ENCODE data around the gene CHD3.
A peak's percentile ranks its signal among the peaks of the same experiment; 100 is the strongest.

The CHD3 gene

GRCh38 chr17:7854851-7855659, 33.5 kb upstream of the CHD3 start, which contains the start of gene TMEM88:
Gene TMEM88, plus strand, starts transcription at chr17:7855066. Its CDS starts 9 bp downstream, at chr17:7855075.
- no peak within 1 kb of the TSS for H3K9ac ChIP-seq
- H3K27ac ChIP-seq: no peak within 1 kb of the TSS

DNA sequence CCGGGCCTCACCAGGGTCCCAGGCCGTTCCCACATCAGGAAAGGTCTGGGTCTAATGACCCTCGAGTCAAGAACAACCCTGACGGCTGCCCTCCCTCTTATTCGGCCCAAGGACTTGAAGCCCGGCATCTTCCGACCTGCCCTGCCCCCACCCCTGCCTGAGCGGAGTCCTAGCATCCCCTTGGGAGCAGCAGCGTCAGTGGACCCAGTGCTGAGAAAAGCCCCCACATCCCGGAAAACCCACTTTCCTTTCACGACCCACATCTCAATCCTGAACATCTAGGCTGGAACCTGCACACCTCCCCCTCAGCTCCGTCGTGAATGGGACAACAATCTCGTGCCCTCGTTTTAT, 33.0 kb upstream of the CHD3 start:
- peak overlapping the region; percentile 9; the same call in 1 of the 2 replicates for H3K4me2 ChIP-seq
- H2AFZ ChIP-seq (ENCODE audit: low read depth): no peak overlapping the region
- no peaks in the 10 kb centered on the region for H3K36me3 ChIP-seq (ENCODE audit: insufficient read depth)
- H3K27ac ChIP-seq: no peak overlapping the region
- no peak overlapping the region for H3K9ac ChIP-seq
- H3K27me3 ChIP-seq (ENCODE audit: insufficient read depth, low read depth): no peaks in the 10 kb centered on the region
- no peaks in the 10 kb centered on the region for H4K20me1 ChIP-seq (ENCODE audit: insufficient read depth)
- TF ChIP-seq CTCF (conservative IDR thresholded peaks at IDR 0.05; ENCODE audit: low read depth, low read length): no peak
- H3K4me3 ChIP-seq (IDR thresholded peaks at IDR 0.05; ENCODE audit: insufficient read depth, low read depth, low read length): no peak overlapping the region
- no peaks in the 10 kb centered on the region for H3K4me1 ChIP-seq (ENCODE audit: low read depth, poor library complexity, severe bottlenecking)
- H3K79me2 ChIP-seq (ENCODE audit: insufficient read depth, low read depth): no peaks in the 10 kb centered on the region

More at GRCh38 chr17:7854851-7855659, 33.5 kb upstream of the CHD3 start, which contains the start of gene TMEM88:
- no peak within 1 kb of the TSS for H2AFZ ChIP-seq (ENCODE audit: low read depth)
- peak within 1 kb of the TSS; percentile 9; the same call in 1 of the 2 replicates for H3K4me2 ChIP-seq
- H4K20me1 ChIP-seq (ENCODE audit: insufficient read depth): no peaks in the 10 kb centered on the region
- H3K79me2 ChIP-seq (ENCODE audit: insufficient read depth, low read depth): no peaks in the 10 kb centered on the region
- no peaks in the 10 kb centered on the region for H3K4me1 ChIP-seq (ENCODE audit: low read depth, poor library complexity, severe bottlenecking)
- no peak within 1 kb of the TSS for H3K4me3 ChIP-seq (IDR thresholded peaks at IDR 0.05; ENCODE audit: insufficient read depth, low read depth, low read length)
- no peaks in the 10 kb centered on the region for H3K36me3 ChIP-seq (ENCODE audit: insufficient read depth)
- no peaks in the 10 kb centered on the region for H3K27me3 ChIP-seq (ENCODE audit: insufficient read depth, low read depth)
- TF ChIP-seq CTCF (conservative IDR thresholded peaks at IDR 0.05; ENCODE audit: low read depth, low read length): no peak

GRCh38 chr17:7856011-7856810, 32.4 kb upstream of the CHD3 start:
- H3K4me3 ChIP-seq (IDR thresholded peaks at IDR 0.05; ENCODE audit: insufficient read depth, low read depth, low read length): no peak overlapping the region
- no peaks in the 10 kb centered on the region for H3K27me3 ChIP-seq (ENCODE audit: insufficient read depth, low read depth)
- TF ChIP-seq CTCF (conservative IDR thresholded peaks at IDR 0.05; ENCODE audit: low read depth, low read length): no peak
- no peaks in the 10 kb centered on the region for H3K4me1 ChIP-seq (ENCODE audit: low read depth, poor library complexity, severe bottlenecking)
- peak overlapping the region; percentile 55; the same call in 1 of the 2 replicates for H3K9ac ChIP-seq
- peak overlapping the region; percentile 9; the same call in 1 of the 2 replicates for H3K4me2 ChIP-seq
- H3K27ac ChIP-seq: peak overlapping the region; percentile 50; the same call in 1 of the 2 replicates
- H3K36me3 ChIP-seq (ENCODE audit: insufficient read depth): no peaks in the 10 kb centered on the region
- no peak overlapping the region for H2AFZ ChIP-seq (ENCODE audit: low read depth)
- no peaks in the 10 kb centered on the region for H3K79me2 ChIP-seq (ENCODE audit: insufficient read depth, low read depth)
- no peaks in the 10 kb centered on the region for H4K20me1 ChIP-seq (ENCODE audit: insufficient read depth)

- Histone ChIP-seq H3K4me1 (ENCODE audit: low read depth, poor library complexity, severe bottlenecking) (no peaks in the 10 kb centered on the region), H3K36me3 (ENCODE audit: insufficient read depth) (no peaks in the 10 kb centered on the region), H2AFZ (ENCODE audit: low read depth) (peak within 1 kb of the TSS; percentile 41; the same call in 1 of the 2 replicates), H3K79me2 (ENCODE audit: insufficient read depth, low read depth) (no peaks in the 10 kb centered on the region), H3K4me3 (IDR thresholded peaks at IDR 0.05; ENCODE audit: insufficient read depth, low read depth, low read length) (no peak within 1 kb of the TSS), H3K4me2 (0 out of 2 replicates have a peak within 1 kb of the TSS, but pooled peaks have one; percentile 13), H4K20me1 (ENCODE audit: insufficient read depth) (no peaks in the 10 kb centered on the region), H3K9ac (peak within 1 kb of the TSS; percentile 55; the same call in 1 of the 2 replicates), H3K27me3 (ENCODE audit: insufficient read depth, low read depth) (no peaks in the 10 kb centered on the region), H3K27ac (peak within 1 kb of the TSS; percentile 50; the same call in 1 of the 2 replicates)
- no peak for TF ChIP-seq CTCF (conservative IDR thresholded peaks at IDR 0.05; ENCODE audit: low read depth, low read length)
Measured at GRCh38 chr17:7856811-7857712, 31.5 kb upstream of the CHD3 start, which contains the start of gene NAA38. Gene NAA38, minus strand, starts transcription at chr17:7857559. Its CDS starts 96 bp downstream, at chr17:7857463.
